ENCODE data around the gene DENND6A.
"Not testable (repeated sequence)": the region's sequence is repeated elsewhere in the genome, so short reads cannot be mapped to it uniquely, and the experiment has no call there.

Gene DENND6A

DNA sequence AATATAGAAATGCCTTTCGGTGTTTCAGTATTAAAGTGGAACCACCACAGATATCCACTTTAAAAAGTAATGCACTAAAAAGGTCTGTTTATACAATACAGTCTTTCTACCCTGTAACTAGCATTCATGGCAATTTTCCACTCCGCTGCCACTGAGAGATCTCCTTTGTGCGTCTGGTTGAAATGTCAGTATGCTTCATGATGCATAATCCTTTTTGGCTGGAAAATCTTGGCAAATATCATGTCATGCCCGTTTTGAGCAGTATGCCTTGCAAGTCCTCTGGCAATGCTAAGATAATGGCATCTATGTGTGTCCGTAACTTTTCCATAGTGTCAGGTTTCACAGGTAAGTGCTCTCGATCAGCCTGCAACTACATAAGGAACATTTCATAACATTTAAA is 64.9 kb downstream of the DENND6A start:
- in situ Hi-C loops (cut with MboI; ENCODE audit: low sequenced_read_pairs, unreplicated experiment): no loop called here
- no peak for DNase-seq (ENCODE audit: low spot score)
- TF ChIP-seq, protein P1, sequence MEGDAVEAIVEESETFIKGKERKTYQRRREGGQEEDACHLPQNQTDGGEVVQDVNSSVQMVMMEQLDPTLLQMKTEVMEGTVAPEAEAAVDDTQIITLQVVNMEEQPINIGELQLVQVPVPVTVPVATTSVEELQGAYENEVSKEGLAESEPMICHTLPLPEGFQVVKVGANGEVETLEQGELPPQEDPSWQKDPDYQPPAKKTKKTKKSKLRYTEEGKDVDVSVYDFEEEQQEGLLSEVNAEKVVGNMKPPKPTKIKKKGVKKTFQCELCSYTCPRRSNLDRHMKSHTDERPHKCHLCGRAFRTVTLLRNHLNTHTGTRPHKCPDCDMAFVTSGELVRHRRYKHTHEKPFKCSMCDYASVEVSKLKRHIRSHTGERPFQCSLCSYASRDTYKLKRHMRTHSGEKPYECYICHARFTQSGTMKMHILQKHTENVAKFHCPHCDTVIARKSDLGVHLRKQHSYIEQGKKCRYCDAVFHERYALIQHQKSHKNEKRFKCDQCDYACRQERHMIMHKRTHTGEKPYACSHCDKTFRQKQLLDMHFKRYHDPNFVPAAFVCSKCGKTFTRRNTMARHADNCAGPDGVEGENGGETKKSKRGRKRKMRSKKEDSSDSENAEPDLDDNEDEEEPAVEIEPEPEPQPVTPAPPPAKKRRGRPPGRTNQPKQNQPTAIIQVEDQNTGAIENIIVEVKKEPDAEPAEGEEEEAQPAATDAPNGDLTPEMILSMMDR (IDR thresholded peaks at IDR 0.05; ENCODE audit: borderline replicate concordance, control extremely low read depth, extremely low read depth, insufficient read depth, missing control alignments): no peak

DNA sequence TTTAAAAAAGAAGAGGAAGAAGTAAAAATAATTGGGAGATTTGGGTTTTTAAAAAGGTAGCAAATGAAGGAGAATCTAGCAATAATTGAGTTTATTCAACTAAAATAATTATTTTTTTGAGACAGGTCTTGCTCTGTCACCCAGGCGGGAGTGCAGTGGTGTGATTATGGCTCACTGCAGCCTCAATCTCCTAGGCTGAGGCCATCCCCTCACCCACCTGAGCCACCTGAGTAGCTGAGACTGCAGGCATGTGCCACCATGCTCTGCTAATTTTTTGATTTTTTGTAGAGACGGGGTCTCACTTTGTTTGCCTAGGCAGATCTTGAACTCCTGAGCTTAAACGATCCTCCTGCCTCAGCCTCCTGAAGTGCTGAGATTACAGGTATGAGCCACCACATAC is 68.1 kb downstream of the DENND6A start:
- in situ Hi-C loops (cut with MboI; ENCODE audit: low sequenced_read_pairs, unreplicated experiment): no loop called here
- TF ChIP-seq, protein P1 (IDR thresholded peaks at IDR 0.05; ENCODE audit: borderline replicate concordance, control extremely low read depth, extremely low read depth, insufficient read depth, missing control alignments): no peak

DNA sequence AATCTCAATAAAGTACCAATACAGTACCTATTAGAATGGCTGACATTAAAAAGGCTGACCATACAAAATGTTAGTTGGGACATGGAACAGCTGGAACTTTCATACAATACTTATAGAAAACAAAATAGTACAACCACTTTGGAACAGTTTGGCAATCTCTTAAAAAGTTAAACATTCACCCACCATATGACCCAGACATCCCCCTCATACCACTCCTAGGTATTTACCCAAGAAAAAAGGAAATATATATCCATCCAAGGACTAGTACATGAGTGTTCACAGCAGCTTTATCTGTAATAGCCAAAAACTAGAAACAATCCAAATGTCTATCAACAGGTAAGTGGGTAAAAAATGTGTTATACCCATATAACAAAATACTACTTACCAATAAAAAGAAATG is 70.5 kb downstream of the DENND6A start:
- in situ Hi-C loops (cut with MboI; ENCODE audit: low sequenced_read_pairs, unreplicated experiment): no loop called here
- TF ChIP-seq, protein P1 (IDR thresholded peaks at IDR 0.05; ENCODE audit: borderline replicate concordance, control extremely low read depth, extremely low read depth, insufficient read depth, missing control alignments): no peak
- no peak for DNase-seq (ENCODE audit: low spot score)

More for the DNA sequence above, 68.1 kb downstream of the DENND6A start:
- DNase-seq (ENCODE audit: low spot score): no peak

DNA sequence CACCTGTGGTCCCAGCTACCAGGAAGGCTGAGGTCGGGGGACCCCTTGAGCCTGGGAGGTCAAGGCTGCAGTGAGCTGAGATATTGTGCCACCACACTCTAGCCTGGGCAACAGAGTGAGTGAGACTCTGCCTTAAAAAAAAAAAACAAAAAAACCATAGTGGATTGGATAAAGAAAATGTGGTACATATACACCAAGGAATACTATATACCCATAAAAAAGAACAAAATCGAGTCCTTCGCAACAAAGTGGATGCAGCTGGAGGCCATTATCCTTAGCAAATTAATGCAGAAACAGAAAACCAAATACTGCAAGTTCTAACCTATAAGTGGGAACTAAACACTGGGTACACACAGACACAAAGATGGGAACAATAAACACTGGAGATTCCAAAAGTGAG is 75.1 kb downstream of the DENND6A start:
- TF ChIP-seq, protein P1 (IDR thresholded peaks at IDR 0.05; ENCODE audit: borderline replicate concordance, control extremely low read depth, extremely low read depth, insufficient read depth, missing control alignments): no peak
- no peak for DNase-seq (ENCODE audit: low spot score)
- in situ Hi-C loops (cut with MboI; ENCODE audit: low sequenced_read_pairs, unreplicated experiment): no loop called here

DNA sequence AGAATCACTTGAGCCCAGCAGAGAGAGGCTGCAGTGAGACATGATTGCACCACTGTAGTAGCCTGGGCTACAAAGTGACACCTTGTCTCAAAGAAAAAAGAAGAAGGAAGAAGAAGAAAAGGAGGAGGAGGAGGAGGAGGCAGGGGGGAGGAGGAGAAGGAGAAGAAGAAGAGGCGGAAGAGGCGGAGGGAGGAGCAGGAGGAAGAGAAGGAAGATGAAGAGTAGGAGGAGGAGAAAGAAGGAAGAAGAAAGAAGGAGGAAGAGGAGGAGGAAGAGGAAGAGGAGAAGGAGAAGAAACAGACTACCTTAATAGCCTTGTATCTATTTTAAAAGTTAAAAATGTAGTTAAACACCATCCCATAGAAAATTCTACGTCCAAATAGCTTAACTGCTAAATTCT is 76.6 kb downstream of the DENND6A start:
- DNase-seq (ENCODE audit: low spot score): no peak
- in situ Hi-C loops (cut with MboI; ENCODE audit: low sequenced_read_pairs, unreplicated experiment): no loop called here
- TF ChIP-seq, protein P1 (IDR thresholded peaks at IDR 0.05; ENCODE audit: borderline replicate concordance, control extremely low read depth, extremely low read depth, insufficient read depth, missing control alignments): no peak

DNA sequence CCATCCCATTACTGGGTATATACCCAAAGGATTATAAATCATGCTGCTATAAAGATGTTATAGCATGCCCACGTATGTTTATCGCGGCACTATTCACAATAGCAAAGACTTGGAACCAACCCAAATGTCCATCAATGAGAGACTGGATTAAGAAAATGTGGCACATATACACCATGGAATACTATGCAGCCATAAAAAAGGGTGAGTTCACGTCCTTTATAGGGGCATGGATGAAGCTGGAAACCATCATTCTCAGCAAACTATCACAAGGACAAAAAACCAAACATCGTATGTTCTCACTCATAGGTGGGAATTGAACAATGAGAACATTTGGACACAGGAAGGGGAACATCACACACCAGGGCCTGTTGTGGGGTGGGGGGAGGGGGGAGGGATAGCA is 81.0 kb downstream of the DENND6A start:
- in situ Hi-C loops (cut with MboI; ENCODE audit: low sequenced_read_pairs, unreplicated experiment): not testable (repeated sequence)

DNA sequence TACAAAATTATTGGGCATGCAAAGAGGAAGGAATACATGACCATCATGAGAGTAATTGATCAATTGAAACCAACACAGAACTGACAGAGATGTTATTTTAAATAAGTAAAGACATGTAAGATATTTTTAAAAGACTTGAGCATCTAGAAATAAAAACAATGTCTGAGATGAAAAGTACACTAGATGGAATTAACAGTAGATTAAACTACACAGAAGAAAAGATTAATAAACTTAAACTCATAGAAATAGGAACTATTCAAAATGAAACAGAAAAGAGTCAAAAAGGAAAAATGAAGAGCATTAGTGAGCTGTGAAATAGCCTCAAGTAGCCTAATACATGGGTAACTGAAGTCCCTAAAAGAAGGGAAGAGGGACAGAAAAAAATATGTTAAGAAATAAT is 87.2 kb downstream of the DENND6A start:
- DNase-seq (ENCODE audit: low spot score): no peak
- TF ChIP-seq, protein P1 (IDR thresholded peaks at IDR 0.05; ENCODE audit: borderline replicate concordance, control extremely low read depth, extremely low read depth, insufficient read depth, missing control alignments): no peak
- in situ Hi-C loops (cut with MboI; ENCODE audit: low sequenced_read_pairs, unreplicated experiment): no loop called here

More for the DNA sequence above, 81.0 kb downstream of the DENND6A start:
- not testable (repeated sequence) for DNase-seq (ENCODE audit: low spot score)

Data from GM13976 (cell line).